Spleen (tissue), 11 donors: ENCODE measurements around the gene PIM3. TPM values are rescaled to one million over a fixed set of nuclear protein-coding genes. Genes with fewer than 3 reads are reported as not detected.
A peak's percentile ranks its signal among the peaks of the same experiment; 100 is the strongest.
"Not testable (repeated sequence)": the region's sequence is repeated elsewhere in the genome, so short reads cannot be mapped to it uniquely, and the experiment has no call there.

Experiments used
- DNase-seq: peaks from one replicate; pipeline ENCODE4 v3.0.0-alpha.2; 2020
- H3K27ac ChIP-seq, 8 donors: fragments of 200-600 bp; sonication (generic) in 7 of 8; 1 replicate in 4 of 8; 2 replicates in 4 of 8; pipeline versions ENCODE4 v1.5.0 to v1.8.0; 2016 to 2021; ENCODE audit warnings: inconsistent platforms in 4 of 8, mild to moderate bottlenecking in 4 of 8, moderate library complexity in 1 of 8
- H3K27me3 ChIP-seq, 7 donors: fragments of 200-600 bp; sonication (generic) in 6 of 7; replicated peaks in 1 of 7; 1 replicate in 4 of 7; 2 replicates in 3 of 7; pipeline versions ENCODE4 v1.5.0 to v1.8.0; 2016 to 2021; ENCODE audit warnings: inconsistent platforms in 3 of 7, mild to moderate bottlenecking in 1 of 7
- H3K36me3 ChIP-seq, 6 donors: fragments of 200-600 bp; sonication (generic) in 5 of 6; 1 replicate in 4 of 6; 2 replicates in 2 of 6; pipeline versions ENCODE4 v1.5.0 to v1.8.0; 2016 to 2021; ENCODE audit warnings: inconsistent platforms in 2 of 6
- H3K4me1 ChIP-seq, 6 donors: fragments of 200-600 bp; sonication (generic) in 5 of 6; 1 replicate in 3 of 6; 2 replicates in 3 of 6; pipeline versions ENCODE4 v1.5.0 to v1.8.0; 2016 to 2021; ENCODE audit warnings: inconsistent platforms in 3 of 6
- H3K4me3 ChIP-seq, 8 donors: fragments of 200-600 bp; sonication (generic) in 7 of 8; 1 replicate in 4 of 8; 2 replicates in 4 of 8; pipeline versions ENCODE4 v1.5.0 to v1.8.0; 2016 to 2021; ENCODE audit warnings: inconsistent platforms in 4 of 8, mild to moderate bottlenecking in 4 of 8, moderate library complexity in 2 of 8
- H3K9me3 ChIP-seq, 8 donors: fragments of 200-600 bp; sonication (generic) in 7 of 8; 1 replicate in 4 of 8; 2 replicates in 4 of 8; pipeline versions ENCODE4 v1.5.0 to v1.8.0; 2016 to 2021; ENCODE audit warnings: inconsistent platforms in 4 of 8
- POLR2A ChIP-seq, 3 donors: fragments of 450-650 bp; IDR thresholded peaks; one replicate each; pipeline ENCODE4 v1.5.1; 2017; ENCODE audit warnings: antibody characterized with exemption in 3 of 3, mild to moderate bottlenecking in 1 of 3
- POLR2AphosphoS5 ChIP-seq, 3 donors: sonication (generic); formaldehyde crosslinking; IDR thresholded peaks; one replicate each; pipeline ENCODE4 v1.5.1; 2017; ENCODE audit warnings: antibody characterized with exemption in 3 of 3
- WGBS, 5 donors: extraction: QIAGEN DNeasy Blood & Tissue Kit in 3 of 5; methylation state at CpG; one replicate each; pipeline versions ENCODE4 v1.1.5 to v1.1.7; 2013 to 2018; 5-methylcytosine and 5-hydroxymethylcytosine counted together
- intact Hi-C: fragments of 100-400 bp; cut with DNase I; formaldehyde crosslinking; loops from one replicate; pipeline ENCODE4 v1.15.0; 2023; ENCODE audit warnings: low total_unique reads
- polyA plus RNA-seq, 3 donors: library from polyadenylated mRNA; stranded (reverse); fragments of 200-250 nt; gene quantifications; one replicate each; pipeline ENCODE4 v1.2.1, GENCODE V29; 2013
- total RNA-seq, 7 donors: library from RNA; depleted of rRNA in 3 of 7; stranded (reverse); fragments of >200 nt in 3 of 7; fragmentation: NEBNext Ultra II Directional in 4 of 7; extraction: Animal tissue kit (Norgen Biotek cat#: 25700) in 4 of 7; gene quantifications; one replicate each; pipeline versions ENCODE4 v1.1.0 to v1.2.1, GENCODE V29; 2016 to 2021
- TF ChIP-seq, protein P1 (sequence below), 11 experiments: fragments of 200-600 bp in 7 of 11; fragments of 450-650 bp in 4 of 11; sonication (generic) in 4 of 11; IDR thresholded peaks in 8 of 11; conservative IDR thresholded peaks in 3 of 11; 1 replicate in 7 of 11; 2 replicates in 4 of 11; pipeline versions ENCODE4 v1.4.0 to v1.8.0; 2016 to 2021; ENCODE audit warnings: antibody characterized with exemption in 11 of 11, inconsistent platforms in 4 of 11, mild to moderate bottlenecking in 1 of 11
- donor health status: healthy with polysubstance abuse.
- donor health status: DM: no; HTN: no; CAD: no; lungs with moderate emphysema.
- donor health status: DM: no; HTN: no; CAD: no.
- donor health status: Bipolar disorder and iron deficiency.
- donor health status: healthy.
- donor health status: DM: no; HTN: no; CAD: no.
- donor health status: DM: yes; HTN: yes; CAD: no.

Gene PIM3
- total and polyA plus RNA-seq, 10 donors = 49.5 to 134 (median 93.6) TPM

DNA sequence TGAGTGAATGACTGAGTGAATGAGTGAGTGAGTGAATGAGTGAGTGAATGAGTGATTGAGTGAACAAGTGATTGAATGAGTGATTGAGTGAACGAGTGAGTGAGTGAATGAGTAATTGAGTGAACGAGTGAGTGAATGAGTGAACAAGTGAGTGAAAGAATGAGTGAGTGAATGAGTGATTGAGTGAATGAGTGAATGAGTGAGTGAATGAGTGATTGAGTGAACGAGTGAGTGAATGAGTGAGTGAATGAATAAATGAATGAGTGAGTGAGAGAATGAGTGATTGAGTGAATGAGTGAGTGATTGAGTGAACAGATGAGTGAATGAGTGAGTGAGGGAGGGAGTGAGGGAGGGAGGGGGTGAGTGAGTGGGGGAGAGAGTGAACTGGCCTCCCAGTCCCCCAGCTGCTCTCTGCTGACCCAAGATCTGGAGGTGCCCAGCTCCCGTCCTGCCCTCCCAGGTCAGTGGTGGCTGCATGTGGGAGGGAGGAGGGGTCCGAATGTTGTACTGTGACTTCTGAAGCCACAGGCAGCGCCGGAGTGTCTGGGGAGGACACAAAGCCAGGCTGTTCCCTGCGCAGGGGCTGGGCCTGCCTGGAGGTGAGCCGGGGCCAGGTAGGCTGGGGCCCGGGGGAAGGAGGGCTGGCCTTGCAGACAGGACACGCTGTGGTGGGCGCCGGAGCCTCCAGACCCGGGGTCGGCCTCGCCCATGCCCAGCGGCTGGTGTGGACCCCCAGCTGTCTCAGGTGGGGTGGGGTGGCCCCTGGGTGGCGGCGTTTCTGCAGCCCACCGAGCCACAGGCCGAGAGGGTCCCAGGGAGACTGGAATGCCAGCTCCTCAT is 17.8 kb upstream of the PIM3 start:
- intact Hi-C loops = no loop called here
- peaks cover 4 to 44% (median 22%) of the 10 kb centered on the region in 6 donors for H3K4me1 ChIP-seq
- H3K27me3 ChIP-seq = no peaks in the 10 kb centered on the region
- H3K36me3 ChIP-seq = no peaks in the 10 kb centered on the region
- DNase-seq = no peak
- WGBS, 5 donors = 86 to 96% (median 92%) methylated on average over 12 to 21 of the region's 21 CpGs
- H3K4me3 ChIP-seq = no peak overlapping the region
- TF ChIP-seq POLR2AphosphoS5 (IDR thresholded peaks at IDR 0.05) = no peak
- TF ChIP-seq, protein P1, sequence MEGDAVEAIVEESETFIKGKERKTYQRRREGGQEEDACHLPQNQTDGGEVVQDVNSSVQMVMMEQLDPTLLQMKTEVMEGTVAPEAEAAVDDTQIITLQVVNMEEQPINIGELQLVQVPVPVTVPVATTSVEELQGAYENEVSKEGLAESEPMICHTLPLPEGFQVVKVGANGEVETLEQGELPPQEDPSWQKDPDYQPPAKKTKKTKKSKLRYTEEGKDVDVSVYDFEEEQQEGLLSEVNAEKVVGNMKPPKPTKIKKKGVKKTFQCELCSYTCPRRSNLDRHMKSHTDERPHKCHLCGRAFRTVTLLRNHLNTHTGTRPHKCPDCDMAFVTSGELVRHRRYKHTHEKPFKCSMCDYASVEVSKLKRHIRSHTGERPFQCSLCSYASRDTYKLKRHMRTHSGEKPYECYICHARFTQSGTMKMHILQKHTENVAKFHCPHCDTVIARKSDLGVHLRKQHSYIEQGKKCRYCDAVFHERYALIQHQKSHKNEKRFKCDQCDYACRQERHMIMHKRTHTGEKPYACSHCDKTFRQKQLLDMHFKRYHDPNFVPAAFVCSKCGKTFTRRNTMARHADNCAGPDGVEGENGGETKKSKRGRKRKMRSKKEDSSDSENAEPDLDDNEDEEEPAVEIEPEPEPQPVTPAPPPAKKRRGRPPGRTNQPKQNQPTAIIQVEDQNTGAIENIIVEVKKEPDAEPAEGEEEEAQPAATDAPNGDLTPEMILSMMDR (IDR thresholded peaks at IDR 0.05 in 8 of 11, conservative IDR thresholded peaks at IDR 0.05 in 3 of 11) = no peak
- no peak for TF ChIP-seq POLR2A (IDR thresholded peaks at IDR 0.05)
- H3K27ac ChIP-seq = peak overlapping the region in 3 of 8 donors; percentile 51 to 87 (median 56)
- H3K9me3 ChIP-seq = peaks cover 0 to 7% (median 0%) of the 10 kb centered on the region in 8 donors

DNA sequence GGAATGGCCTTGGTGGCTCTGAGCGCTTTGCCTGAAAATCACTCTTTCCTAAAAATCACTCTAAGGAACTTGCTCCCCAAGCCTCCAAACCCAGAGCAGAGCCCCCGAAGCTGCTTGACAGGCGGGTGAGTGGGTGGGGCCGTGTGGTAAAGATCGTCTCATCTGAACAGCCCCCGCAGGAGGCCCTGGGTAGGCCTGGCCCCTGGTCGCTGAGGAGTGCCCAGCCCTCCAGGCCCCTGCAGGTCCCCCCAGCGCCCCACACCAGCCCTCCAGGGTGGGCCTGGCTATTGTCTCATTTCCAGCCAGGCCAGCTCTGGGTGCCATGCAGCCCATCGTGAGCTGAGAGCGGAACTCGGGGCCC is 17.2 kb upstream of the PIM3 start:
- H3K4me1 ChIP-seq = peaks cover 4 to 38% (median 17%) of the 10 kb centered on the region in 6 donors
- intact Hi-C loops = no loop called here
- 74 to 93% (median 82%) methylated on average over 6 to 11 of the region's 11 CpGs for WGBS, 5 donors
- H3K27ac ChIP-seq = peak overlapping the region in 3 of 8 donors; percentile 51 to 87 (median 56)
- no peaks in the 10 kb centered on the region for H3K27me3 ChIP-seq
- no peaks in the 10 kb centered on the region for H3K36me3 ChIP-seq
- peaks cover 0 to 7% (median 0%) of the 10 kb centered on the region in 8 donors for H3K9me3 ChIP-seq
- TF ChIP-seq, protein P1 (IDR thresholded peaks at IDR 0.05 in 8 of 11, conservative IDR thresholded peaks at IDR 0.05 in 3 of 11) = no peak
- DNase-seq = no peak
- peak overlapping the region in 1 of 8 donors; percentile 58 for H3K4me3 ChIP-seq

DNA sequence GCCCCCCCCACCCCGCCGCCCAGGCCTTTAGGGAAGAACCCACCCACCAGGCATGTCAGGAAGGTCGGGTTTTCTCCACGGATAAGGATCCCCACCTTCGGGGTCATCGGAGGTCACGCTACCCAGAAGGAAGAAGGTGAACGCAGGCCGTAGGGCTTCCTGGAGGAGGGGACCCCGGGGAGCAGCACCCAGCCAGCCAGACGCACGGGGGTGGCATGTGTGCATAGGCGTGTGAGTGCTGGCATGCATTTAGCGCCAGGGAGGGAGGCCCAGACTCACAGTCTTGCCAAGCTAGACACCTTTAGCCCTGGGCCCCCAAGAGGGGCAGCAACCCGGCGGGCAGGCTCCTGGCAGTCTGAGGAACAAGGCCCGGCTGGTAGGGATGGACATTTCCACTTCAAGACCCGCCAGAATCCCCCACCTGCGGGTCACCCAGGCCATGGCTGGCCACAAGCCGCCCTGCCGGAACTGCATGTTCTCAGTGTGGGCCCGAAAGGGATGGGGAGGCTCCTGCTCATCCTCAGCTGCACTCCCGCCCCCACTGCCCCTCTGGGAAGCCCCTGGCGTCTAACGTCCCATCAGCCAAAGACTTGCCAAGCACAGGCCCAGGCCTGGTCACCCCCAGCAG is 16.7 kb upstream of the PIM3 start:
- Histone ChIP-seq H3K36me3 (no peaks in the 10 kb centered on the region), H3K27me3 (no peaks in the 10 kb centered on the region), H3K27ac (peak overlapping the region in 7 of 8 donors; percentile 25 to 87 (median 51)), H3K4me3 (peak overlapping the region in 1 of 8 donors; percentile 58), H3K9me3 (peaks cover 0 to 7% (median 0%) of the 10 kb centered on the region in 8 donors), H3K4me1 (peaks cover 2 to 33% (median 12%) of the 10 kb centered on the region in 6 donors)
- DNase-seq = no peak
- no peak for TF ChIP-seq POLR2A (IDR thresholded peaks at IDR 0.05)
- peak in 1 of 3 donors; percentile 38 for TF ChIP-seq POLR2AphosphoS5 (IDR thresholded peaks at IDR 0.05)
- intact Hi-C loops = no loop called here
- 86 to 90% (median 89%) methylated on average over 16 to 25 of the region's 25 CpGs for WGBS, 5 donors

DNA sequence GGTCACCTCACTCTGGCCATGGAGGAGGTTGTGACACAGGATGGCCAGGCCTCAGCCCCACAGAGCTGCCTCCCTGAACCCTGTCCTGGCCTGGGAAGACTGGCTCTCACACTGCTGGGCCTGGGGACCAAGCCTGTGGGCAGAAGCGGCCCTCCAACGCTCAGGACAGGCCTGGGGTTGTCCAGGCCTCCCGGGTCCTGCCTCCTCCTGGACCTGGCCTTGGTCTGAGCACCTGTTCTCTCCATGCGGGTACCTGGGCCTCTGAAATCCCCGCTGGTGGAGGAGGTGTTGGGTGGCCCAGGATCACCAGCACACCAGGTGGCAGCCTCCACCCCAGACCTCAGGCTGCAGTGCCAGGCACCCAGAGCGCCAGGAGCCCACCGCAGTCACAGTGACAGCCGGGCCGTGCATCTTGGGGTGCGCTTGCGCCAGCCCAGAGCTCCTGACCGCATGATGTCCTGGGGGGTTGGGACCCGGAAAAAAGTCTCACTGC is 16.1 kb upstream of the PIM3 start:
- Histone ChIP-seq H3K27me3 (no peaks in the 10 kb centered on the region), H3K4me3 (peak overlapping the region in 1 of 8 donors; percentile 58), H3K27ac (peak overlapping the region in 7 of 8 donors; percentile 25 to 87 (median 51)), H3K4me1 (peaks cover 0 to 27% (median 9%) of the 10 kb centered on the region in 6 donors), H3K9me3 (peaks cover 0 to 7% (median 0%) of the 10 kb centered on the region in 8 donors), H3K36me3 (no peaks in the 10 kb centered on the region)
- intact Hi-C loops = no loop called here
- no peak for DNase-seq
- no peak for TF ChIP-seq POLR2A (IDR thresholded peaks at IDR 0.05)
- TF ChIP-seq, protein P1 (IDR thresholded peaks at IDR 0.05 in 8 of 11, conservative IDR thresholded peaks at IDR 0.05 in 3 of 11) = no peak
- TF ChIP-seq POLR2AphosphoS5 (IDR thresholded peaks at IDR 0.05) = no peak
- WGBS, 5 donors = 89 to 95% (median 91%) methylated on average over 4 to 13 of the region's 13 CpGs

DNA sequence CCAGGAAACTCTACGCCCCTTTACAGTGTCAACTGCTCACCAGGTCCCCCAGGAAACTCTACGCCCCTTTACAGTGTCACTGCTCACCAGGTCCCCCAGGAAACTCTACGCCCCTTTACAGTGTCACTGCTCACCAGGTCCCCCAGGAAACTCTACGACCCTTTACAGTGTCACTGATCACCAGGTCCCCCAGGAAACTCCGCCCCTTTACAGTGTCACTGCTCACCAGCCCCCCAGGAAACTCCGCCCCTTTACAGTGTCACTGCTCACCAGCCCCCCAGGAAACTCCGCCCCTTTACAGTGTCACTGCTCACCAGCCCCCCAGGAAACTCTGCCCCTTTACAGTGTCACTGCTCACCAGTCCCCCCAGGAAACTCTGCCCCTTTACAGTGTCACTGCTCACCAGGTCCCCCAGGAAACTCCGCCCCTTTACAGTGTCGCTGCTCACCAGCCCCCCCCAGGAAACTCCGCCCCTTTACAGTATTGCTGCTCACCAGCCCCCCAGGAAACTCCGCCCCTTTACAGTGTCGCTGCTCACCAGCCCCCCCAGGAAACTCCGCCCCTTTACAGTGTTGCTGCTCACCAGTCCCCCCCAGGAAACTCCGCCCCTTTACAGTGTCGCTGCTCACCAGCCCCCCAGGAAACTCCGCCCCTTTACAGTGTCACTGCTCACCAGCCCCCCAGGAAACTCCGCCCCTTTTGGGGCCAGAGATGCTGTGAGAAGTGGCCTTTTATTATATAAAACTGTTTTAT is 15.4 kb upstream of the PIM3 start:
- 73 to 81% (median 74%) methylated on average over 17 of the region's 17 CpGs for WGBS, 5 donors
- H3K9me3 ChIP-seq, DNase-seq, H3K27me3 ChIP-seq, intact Hi-C loops, H3K36me3 ChIP-seq, H3K4me3 ChIP-seq: not testable (repeated sequence)
- H3K4me1 ChIP-seq = peaks cover 0 to 23% (median 6%) of the 10 kb centered on the region in 6 donors
- peak overlapping the region in 6 of 8 donors; percentile 1 to 87 (median 38) for H3K27ac ChIP-seq
